NCI-H460 (cell line): ENCODE data around the gene ARMC12. TPM values are rescaled to one million over a fixed set of nuclear protein-coding genes. Genes with fewer than 3 reads are reported as not detected.

Experiments used
- DNase-seq: peaks from one replicate; pipeline ENCODE4 v3.0.0-alpha.2; 2016; ENCODE audit warnings: low read depth; ENCODE audit errors: extremely low read depth
- total RNA-seq: library from RNA; depleted of rRNA; stranded (reverse); fragments of >200 nt; shearing (Covaris generic); gene quantifications from 2 replicates; pipeline ENCODE4 v1.2.3, GENCODE V29; 2014

The ARMC12 gene
- total RNA-seq, 1 experiment from 2014 or later: 0.50 TPM

- no peak for DNase-seq
Observed at GRCh38 chr6:35774116-35774794, 37.4 kb downstream of the ARMC12 start.

GRCh38 chr6:35775031-35775430, 38.2 kb downstream of the ARMC12 start:
- no peak for DNase-seq

GRCh38 chr6:35776364-35777215, 39.8 kb downstream of the ARMC12 start, which contains the start of gene CLPSL2:
Gene CLPSL2, plus strand, starts transcription at chr6:35776598. Its CDS starts 21 bp downstream, at chr6:35776619.
- no peak for DNase-seq

GRCh38 chr6:35777356-35778102, 40.7 kb downstream of the ARMC12 start:
- DNase-seq: no peak

GRCh38 chr6:35778437-35778836, 41.6 kb downstream of the ARMC12 start:
- no peak for DNase-seq

- DNase-seq: no peak
Observed at GRCh38 chr6:35780719-35781118, 43.9 kb downstream of the ARMC12 start, which contains the start of gene CLPSL1. Gene CLPSL1, plus strand, starts transcription at chr6:35781019. Its CDS starts 92 bp downstream, at chr6:35781111.

GRCh38 chr6:35781290-35781689, 44.5 kb downstream of the ARMC12 start:
- DNase-seq: no peak

GRCh38 chr6:35782424-35782823, 45.6 kb downstream of the ARMC12 start:
- DNase-seq: no peak

GRCh38 chr6:35784200-35784599, 47.4 kb downstream of the ARMC12 start:
- no peak for DNase-seq

GRCh38 chr6:35786272-35786671, 49.4 kb downstream of the ARMC12 start:
- DNase-seq: no peak

- no peak for DNase-seq
Observed at GRCh38 chr6:35786810-35787209, 50.0 kb downstream of the ARMC12 start.

GRCh38 chr6:35787266-35788218, 50.7 kb downstream of the ARMC12 start:
- DNase-seq: no peak

GRCh38 chr6:35788423-35788982, 51.7 kb downstream of the ARMC12 start:
- no peak for DNase-seq

- DNase-seq: no peak
Observed at GRCh38 chr6:35790683-35791082, 53.9 kb downstream of the ARMC12 start.

- no peak for DNase-seq
Observed at GRCh38 chr6:35794536-35795452, 58.0 kb downstream of the ARMC12 start.

GRCh38 chr6:35795453-35796071, 58.7 kb downstream of the ARMC12 start:
- no peak for DNase-seq

- no peak for DNase-seq
Observed at GRCh38 chr6:35796236-35796635, 59.4 kb downstream of the ARMC12 start.
